ELF-1 (cell line): ENCODE results near the gene MUC4.
"Not testable (repeated sequence)": the region's sequence is repeated elsewhere in the genome, so short reads cannot be mapped to it uniquely, and the experiment has no call there.

Source experiments
- DNase-seq: peaks from one replicate; pipeline ENCODE4 v3.0.0-alpha.2; 2016; ENCODE audit warnings: low read depth, low spot score

MUC4 gene

DNA sequence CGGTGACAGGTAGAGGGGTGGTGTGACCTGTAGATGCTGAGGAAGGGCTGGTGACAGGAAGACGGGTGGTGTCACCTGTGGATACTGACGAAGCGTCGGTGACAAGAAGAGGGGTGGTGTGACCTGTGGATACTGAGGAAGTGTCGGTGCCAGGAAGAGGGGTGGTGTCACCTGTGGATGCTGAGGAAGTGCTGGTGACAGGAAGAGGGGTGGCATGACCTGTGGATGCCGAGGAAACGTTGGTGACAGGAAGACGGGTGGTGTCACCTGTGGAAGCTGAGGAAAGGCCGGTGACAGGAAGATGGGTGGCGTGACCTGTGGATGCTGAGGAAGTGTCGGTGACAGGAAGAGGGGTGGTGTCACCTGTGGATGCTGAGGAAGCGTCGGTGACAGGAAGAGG is 27.7 kb downstream of the MUC4 start:
- DNase-seq, result not testable (repeated sequence)

DNA sequence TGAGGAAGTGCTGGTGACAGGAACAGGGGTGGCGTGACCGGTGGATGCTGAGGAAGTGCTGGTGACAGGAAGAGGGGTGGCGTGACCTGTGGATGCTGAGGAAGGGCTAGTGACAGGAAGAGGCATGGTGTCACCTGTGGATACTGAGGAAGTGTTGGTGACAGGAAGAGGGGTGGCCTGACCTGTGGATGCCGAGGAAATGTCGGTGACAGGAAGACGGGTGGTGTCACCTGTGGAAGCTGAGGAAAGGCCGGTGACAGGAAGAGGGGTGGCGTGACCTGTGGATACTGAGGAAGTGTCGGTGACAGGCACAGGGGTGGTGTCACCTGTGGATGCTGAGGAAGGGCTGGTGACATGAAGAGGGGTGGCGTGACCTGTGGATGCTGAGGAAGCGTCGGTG is 30.5 kb downstream of the MUC4 start:
- DNase-seq, result not testable (repeated sequence)

DNA sequence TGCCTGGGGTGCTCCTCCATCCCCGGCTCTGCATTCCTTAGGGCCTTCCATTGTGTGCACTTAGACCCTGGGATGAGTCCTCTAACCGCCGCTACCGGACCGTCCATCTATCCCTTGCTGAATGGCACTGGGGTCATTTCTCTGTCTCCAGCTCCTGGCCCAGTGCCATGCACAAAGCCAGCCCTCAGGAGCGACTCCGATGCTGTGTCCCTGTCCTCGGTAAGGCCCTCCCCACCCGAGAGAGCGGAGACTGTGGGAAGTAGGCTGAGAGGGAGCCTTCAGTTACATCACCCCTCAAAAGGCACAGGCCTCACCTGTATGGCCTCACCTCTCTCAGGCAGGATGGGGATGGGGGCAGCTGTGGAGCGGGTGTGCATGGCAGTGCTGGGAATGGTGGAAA is 33.8 kb downstream of the MUC4 start:
- DNase-seq, result no peak

DNA sequence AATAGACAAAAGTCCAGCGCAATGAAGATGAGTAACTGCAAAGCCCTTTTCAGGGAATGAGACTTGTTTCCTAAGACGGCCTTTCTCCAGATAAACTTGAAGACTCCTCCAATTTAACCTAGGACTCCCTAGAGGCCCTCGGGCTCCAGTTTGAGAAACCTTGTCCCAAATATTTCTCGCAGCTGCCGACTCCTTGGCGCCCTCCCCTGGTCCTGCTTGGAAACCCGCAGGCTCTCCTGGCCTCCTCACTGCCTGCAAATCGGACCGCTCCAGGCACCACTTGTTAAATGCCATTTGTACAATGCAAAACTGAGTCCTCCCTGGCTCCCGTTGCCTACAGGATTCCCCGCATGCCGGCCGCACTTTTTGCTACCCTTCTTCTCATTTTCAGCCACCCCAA is 36.8 kb downstream of the MUC4 start:
- peak; percentile 90 for DNase-seq

DNA sequence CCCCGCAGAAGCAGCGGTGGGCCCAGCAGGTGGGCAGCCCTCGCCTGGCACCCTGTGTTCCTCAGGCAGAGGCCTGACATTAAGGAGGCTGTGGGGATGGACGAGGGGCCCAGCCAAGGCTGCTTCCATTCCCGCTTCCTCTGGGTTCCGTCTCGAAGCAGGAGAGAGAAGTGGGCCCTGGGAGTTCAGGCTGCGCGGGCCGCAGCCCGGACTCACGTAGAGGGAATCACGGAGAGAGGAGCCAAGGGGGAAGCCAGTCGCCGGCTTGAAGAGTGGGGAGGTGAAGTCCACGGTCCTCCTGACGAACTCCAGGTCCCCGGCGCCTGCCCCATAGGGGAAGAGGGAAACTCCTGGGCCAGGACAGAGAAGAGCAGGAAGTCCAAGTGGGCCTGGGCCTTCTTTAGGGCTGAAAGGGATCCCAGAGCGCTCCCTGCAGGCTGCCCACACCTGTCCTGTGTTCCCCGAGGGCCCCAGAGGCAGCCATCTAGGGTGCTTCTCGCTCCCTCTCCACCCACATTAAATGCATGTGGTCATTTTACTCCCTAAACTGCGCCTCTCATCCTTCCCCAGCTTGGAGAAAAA is 37.7 kb downstream of the MUC4 start:
- no peak for DNase-seq

DNA sequence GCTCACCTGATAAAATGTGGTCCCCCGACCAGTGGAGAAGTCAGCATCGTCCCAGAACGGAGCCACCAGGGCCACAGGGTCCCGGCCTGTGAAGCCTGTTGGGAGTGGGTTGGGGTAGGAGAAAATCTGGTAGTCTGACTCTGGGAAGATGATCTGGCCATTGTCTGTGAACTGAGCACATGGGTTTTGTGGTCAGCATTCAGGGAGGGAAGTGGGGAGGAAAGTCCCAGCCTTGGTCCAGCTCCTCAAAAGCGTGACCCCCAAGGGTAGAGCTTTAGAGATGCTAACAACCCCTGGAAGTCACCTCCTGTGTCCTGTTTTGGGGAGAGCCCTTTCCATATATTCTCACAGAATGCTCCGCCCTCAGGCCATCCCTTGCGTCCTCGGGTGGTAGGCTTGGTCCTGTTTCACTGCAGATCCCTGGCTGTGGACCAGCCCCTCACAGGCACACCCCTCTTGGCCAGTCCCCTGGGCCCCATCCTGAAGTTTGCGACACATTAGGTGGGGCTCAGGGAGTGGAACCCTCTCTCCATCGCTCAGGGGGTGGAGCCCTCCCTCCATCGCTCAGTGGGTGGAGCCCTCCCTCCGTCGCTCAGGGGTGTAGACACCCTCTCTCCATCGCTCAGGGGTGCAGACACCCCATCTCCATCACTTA is 40.0 kb downstream of the MUC4 start:
- no peak for DNase-seq

DNA sequence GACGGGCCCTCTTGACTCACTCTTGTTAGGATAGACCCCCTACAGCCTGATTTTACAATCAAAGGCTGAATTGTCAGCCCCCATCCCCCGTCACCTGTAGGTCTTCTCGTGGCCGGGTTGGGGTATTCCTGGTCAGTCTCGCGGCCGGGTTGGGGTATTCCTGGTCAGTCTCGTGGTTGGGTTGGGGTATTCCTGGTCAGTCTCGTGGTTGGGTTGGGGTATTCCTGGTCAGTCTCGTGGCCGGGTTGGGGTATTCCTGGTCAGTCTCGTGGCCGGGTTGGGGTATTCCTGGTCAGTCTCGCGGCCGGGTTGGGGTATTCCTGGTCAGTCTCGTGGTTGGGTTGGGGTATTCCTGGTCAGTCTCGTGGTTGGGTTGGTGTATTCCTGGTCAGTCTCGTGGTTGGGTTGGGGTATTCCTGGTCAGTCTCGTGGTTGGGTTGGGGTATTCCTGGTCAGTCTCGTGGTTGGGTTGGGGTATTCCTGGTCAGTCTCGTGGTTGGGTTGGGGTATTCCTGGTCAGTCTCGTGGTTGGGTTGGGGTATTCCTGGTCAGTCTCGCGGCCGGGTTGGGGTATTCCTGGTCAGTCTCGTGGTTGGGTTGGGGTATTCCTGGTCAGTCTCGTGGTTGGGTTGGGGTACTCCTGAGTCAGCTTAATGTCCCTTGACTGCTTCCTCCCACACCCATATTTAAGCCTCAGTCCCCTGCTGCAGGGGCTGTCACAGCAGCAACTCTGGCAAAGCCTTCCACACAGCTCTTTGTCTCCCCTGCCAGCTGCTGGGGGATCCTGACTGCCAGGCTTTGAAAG is 40.7 kb downstream of the MUC4 start:
- DNase-seq, result not testable (repeated sequence)

DNA sequence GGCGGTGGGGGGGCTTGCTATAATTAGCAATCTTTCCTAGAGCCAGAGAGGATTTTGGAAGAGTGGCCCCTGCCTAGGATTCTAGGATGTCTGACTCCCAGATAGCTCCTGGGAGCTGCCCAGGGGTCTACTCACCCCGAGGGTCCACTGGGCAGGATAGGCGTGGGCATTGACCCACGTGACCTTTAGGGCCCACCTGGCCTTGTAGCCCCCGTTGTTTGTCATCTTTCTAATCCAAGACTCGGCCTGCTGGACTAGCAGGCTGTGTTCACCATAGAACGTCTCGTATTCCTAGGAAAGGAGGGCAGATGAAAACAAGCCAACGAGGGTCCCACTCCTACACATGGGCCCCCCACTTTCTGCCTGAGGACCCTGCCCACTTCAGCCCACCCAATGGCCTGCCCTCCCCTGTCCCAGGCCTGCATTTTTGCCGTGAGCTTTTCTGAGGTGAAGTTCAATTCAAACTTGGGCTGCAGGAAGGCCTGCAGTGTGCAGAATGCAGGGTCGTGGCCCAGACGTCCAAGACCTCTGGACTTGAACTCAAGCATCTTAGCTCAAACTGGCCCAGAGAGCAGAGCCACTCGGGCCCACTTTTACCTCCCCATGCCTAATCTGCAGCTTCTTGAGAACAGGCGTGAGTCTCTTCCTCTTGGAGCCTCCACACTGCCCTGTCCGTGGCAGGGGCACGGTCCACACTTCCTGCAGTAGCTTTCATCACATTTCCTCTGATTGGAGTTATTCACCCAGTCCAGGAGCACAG is 41.5 kb downstream of the MUC4 start:
- DNase-seq, result no peak

DNA sequence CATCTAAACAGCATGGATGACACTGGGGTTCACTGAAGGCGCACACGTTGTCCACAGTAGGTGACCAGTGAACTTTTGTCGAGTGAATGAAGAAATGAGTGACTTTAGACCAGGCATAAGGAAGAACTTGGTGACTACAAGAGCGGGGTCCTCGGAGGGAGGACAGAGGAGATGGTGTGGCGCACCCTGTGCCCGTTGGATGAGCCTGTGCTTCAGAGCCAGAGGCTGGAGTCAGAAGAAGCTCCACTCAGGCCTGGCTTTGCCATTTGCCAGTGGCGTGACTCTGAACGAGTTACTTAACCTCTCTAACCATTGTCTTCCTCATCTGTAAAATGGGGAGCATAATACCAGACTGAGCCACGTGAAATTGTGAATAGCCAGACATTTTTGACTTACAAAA is 42.2 kb downstream of the MUC4 start:
- DNase-seq, result no peak

DNA sequence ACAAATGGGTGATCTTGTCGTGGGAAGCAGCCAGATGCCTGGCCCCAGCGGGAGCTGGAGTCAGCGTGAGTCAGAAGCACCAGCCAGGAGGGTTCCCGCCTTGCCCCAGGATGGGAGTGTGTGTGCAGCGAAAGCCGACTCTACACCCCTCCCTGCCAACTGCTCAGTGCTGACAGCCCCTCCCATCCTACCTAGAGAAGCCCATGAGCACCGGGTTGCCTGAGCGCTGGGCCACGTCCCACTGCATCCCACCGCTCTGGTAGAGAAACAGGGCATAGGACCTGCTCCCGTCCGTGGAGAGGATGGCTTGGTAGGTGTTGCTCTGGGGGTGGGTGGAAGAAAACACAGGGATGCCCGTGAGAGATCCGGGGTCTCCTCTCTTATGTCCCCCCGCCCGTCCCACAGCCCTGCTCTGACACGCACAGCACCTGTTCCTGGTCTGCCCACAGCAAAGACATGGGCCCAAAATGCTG is 42.9 kb downstream of the MUC4 start:
- no peak for DNase-seq

DNA sequence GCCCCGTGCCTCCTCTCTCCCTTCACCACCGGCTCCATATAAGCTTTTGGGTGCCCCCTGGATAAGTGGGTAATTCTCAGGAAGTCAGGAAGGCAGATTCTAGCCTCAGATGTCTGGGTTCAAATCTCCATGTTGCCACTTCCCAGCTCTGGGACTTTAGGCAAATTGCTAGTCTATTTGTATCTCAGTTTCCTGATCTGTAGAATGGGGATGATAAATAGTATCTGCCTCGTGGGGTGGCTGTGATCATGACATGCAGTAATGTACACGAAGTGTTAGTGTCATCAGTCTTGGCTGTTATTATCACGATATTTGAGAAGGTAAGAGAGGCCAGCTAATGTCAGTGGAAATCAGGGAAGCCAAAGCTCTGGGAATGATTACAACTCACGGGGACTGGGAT is 43.3 kb downstream of the MUC4 start:
- no peak for DNase-seq

DNA sequence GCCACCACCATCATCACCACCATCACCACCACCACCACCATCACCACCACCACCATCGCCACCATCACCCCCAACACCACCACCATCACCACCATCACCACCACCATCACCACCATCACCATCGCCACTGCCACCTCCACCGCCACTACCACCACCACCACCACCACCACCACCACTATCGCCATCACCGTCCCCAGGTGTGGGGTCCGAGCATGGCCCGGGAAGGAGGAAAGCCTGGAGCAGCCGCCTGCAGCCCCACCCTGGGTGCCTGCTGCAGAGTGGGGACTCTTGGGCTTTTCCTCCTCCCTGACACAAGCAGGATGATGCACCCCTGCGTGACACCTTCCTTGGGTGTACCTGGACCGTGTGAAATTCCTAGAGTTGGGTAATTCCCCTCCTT is 43.9 kb downstream of the MUC4 start:
- no peak for DNase-seq

DNA sequence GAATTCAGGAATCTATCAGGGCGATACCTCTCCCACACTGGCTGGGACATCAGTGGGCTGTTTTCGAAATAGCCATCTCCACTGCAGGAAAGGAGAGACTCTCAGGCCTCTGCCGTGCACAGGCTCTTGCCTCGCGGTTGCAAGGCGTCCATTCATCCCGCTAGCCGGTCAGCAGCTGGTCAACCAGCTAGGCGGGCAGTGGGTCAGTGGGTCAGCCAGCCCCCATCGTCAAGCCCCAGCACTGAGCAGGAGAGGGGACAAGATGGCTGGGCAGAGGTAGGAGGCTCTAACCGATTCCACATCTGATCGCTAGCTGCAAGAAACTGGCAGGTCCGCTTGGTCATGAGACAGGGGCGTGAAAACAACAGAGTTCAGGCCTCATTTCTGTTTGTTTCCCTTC is 45.1 kb downstream of the MUC4 start:
- DNase-seq, result no peak

DNA sequence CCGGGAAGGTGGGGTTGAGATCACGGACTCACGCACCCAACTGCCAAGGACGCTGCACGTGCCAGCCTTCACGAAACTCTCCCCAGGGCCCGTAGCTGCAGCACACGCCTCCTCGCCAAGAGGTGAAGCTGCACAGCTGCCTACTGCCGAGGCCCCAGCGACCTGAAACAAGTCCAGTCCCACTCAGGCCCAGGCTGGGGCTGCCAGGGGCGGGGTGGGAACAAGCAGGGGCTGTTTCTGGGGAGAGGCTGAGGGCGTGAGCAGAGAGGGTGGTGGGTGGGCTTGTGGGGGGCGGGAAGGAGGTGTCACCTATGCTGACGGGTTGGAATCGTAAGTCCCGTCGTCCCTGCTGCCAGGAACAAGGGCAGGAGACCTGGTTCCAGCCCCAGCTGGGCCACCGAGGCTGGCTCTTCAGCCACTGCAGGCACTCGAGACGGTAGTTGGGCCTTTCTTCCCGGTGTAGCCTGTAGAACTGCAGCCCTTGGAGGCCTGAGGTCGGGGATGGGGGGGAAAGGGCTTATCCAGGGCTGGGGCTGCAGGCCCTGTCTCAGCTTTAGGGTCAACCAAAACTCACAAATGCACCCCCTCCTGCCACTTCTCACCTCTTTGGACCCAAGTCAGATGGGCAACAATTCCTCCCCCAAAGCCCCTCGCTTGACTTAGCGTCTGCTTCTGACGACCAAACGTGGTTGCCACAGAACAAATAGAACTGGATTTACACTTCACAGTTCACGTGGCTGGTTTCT is 46.6 kb downstream of the MUC4 start:
- no peak for DNase-seq

DNA sequence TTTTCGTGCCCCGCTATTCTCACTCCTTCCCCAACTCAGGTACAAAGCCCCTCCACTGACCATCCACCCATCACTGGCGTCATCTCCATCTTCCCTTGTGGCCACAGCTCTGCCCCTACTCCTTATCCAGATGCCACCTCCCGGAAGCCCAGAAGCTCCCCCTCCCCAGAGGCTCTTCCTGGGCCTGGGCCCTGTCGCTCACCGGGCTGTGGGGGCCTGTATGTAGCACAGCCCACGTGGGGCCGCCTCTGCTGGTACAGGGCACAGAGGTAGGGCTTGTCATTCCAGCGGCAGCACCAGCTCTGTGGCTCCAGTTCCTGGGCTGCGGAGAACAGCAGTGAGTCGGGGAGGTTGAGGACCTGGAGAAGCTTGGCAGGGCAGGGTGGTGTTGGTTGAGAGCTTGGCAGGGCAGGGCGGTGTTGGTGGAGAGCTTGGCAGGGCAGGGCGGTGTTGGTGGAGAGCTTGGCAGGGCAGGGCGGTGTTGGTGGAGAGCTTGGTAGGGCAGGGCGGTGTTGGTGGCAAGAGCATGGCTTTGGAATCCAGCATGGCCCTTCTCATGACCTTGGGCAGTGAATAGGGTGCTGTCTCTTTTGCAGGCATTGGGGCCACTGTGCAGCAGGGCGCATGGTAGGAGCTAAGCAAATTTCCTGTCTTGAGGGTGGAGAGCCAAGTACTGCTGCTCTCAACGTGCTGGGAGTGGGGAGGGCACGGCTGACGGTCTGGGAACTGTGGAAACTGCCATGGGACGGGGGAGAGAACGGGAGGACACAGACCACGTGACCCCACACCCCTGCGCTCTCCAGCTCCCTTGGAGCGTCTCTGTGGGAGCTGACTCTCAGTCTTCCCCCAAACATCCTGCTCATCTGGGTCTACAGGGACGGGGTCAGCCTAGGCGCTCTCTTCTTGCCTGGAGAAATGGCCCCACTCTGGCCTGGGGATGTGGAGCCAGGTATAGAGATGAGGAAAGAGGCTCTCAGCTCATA is 47.6 kb downstream of the MUC4 start:
- DNase-seq, result no peak

DNA sequence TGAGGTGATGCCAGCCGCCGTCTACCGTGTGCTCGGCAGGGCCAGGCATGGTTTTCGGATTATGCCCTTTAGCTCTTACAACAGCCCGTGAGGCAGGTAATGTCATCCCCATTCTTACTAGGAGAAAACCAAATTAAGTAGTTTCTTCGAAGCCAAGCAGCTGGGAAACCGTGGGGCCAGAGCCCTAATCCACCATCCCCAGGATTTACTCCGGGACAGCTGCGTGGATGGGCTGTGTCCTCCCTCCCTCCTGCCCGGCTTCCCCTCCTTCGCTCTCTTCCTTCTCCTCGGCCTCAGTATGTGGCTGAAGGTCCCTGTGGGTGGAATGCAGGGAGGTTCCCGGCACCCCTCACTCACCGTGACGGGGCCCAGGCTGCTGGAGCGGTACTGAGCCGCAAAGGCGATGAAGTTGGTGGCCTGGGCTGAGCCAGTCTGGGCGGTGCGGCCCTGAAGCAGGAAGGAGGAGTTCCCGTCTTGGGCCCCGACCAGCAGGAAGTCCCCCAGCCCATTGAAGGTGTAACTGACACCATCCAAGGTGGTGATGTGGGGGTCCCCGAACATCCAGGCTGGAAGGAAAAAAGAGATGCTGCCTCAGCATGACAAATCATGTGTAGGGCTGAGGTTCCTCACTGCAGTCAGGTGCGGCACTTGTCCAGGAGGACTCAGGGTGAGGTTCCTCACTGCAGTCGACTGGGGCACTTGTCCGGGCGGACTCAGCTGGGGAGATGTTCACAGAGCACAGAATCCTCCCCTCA is 48.5 kb downstream of the MUC4 start:
- no peak for DNase-seq

DNA sequence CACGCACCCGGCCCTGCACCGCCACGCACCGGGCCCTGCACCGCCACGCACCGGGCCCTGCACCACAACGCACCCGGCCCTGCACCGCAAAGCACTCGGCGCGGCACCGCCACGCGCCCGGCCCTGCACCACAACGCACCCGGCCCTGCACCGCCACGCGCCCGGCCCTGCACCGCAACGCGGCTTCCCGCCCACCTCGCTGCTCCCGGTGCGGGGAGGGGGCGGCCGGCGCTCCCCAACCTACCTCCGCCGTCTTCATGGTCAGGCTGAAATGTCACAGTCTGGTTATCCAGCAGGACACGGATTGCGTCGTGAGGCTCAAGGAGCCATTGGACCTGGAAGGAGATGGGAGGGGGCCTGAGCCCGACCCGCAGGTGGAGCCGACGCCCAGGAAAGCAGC is 49.1 kb downstream of the MUC4 start:
- DNase-seq, result no peak

DNA sequence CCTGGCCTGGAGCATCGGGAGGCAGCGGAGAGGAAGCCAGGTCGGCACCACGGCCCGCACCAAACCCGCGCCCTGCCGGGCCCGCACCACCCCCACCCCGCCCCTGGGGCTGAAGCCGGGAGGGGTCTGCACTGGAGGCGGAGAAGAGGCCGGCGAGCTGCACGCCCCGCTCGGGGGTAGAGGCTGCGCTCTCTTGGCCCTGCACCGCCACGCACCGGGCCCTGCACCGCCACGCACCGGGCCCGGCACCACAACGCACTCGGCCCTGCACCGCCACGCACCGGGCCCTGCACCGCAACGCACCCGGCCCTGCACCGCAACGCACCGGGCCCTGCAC is 49.5 kb downstream of the MUC4 start:
- no peak for DNase-seq

DNA sequence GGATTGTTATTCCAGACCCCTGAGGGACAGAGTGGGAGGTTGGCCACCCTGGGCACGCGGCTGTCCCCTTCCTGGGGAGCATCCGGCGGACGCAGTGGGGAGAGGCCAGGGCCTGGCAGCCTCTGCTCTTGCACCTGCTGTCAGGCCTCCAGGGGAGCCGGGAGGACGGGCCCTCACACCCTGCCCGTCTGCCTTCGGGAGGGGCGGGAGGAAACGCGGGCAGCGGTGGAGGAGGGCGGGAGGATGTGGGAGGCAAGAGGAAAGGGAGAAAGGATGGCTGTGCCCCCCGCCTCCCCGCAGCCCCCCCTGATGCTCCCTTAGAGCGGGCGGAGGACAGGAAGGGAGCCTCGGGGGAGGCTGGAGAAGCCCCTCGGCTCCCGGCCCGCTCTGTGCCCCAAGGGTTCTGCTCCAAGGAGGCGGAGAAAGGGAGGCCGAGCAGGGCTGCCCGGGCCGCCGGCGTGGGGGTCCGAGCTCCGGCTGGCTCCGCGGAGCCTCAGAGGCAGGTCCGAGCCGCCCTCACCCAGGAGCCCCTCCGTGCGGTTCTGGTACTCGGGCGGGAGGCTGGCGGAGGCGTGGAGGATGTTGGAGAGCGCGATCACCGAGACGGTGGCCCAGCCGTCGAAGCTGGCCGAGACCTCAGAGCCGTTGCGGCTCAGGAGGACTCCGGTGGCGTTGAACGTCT is 50.0 kb downstream of the MUC4 start:
- peak; percentile 34 for DNase-seq
